Caco-2 (cell line): Measurements from ENCODE around the gene RXRA. TPM values are rescaled to one million over a fixed set of nuclear protein-coding genes. Genes with fewer than 3 reads are reported as not detected.
"Not testable (repeated sequence)": the region's sequence is repeated elsewhere in the genome, so short reads cannot be mapped to it uniquely, and the experiment has no call there.

Source experiments
- BruUV-seq: library from RNA; stranded (reverse); fragments of 400-500 nt; replicated peaks from 2 replicates; lab custom pipeline; 2021; lab: Mats Ljungman, UMichigan
- CTCF ChIA-PET: fragments of 300-600 bp; sonication (Branson Sonifier 250); formaldehyde crosslinking; loops from one replicate; lab custom pipeline; 2022; ENCODE audit warnings: antibody characterized with exemption; lab: Charles Lee
- POLR2A ChIA-PET: fragments of 300-600 bp; sonication (Branson Sonifier 250); formaldehyde crosslinking; loops from one replicate; lab custom pipeline; 2022; ENCODE audit warnings: antibody characterized with exemption; lab: Charles Lee
- DNase-seq, 2 experiments: peaks; one replicate each; pipeline versions ENCODE4 v3.0.0 to v3.0.0-alpha.2; 2020 to 2022
- H3K27me3 ChIP-seq: replicated peaks from 2 replicates; pipeline ENCODE4 v1.6.0; 2011; ENCODE audit warnings: low read length; ENCODE audit not compliant: control insufficient read depth, insufficient read depth
- H3K36me3 ChIP-seq: 2 replicates; pipeline ENCODE4 v1.5.1; 2011; ENCODE audit warnings: low read length; ENCODE audit not compliant: control insufficient read depth, insufficient read depth
- H3K4me1 ChIP-seq: fragments of 250-450 bp; sonication (Bioruptor Pico); 2 replicates; pipeline ENCODE4 v1.5.1; 2020; ENCODE audit warnings: mild to moderate bottlenecking
- H3K4me3 ChIP-seq: 2 replicates; pipeline ENCODE4 v1.5.1; 2011; ENCODE audit warnings: low read depth, mild to moderate bottlenecking, control low read depth, low read length
- H3K9me3 ChIP-seq: fragments of 250-450 bp; sonication (Bioruptor Pico); 2 replicates; pipeline ENCODE4 v1.5.1; 2020; ENCODE audit warnings: mild to moderate bottlenecking, moderate library complexity
- H3K27ac Mint-ChIP-seq: one replicate; pipeline ENCODE4 v1.8.0; 2022; ENCODE audit warnings: mixed read lengths; ENCODE audit not compliant: unreplicated experiment
- H3K27me3 Mint-ChIP-seq: one replicate; pipeline ENCODE4 v1.8.0; 2022; ENCODE audit warnings: mixed read lengths; ENCODE audit not compliant: insufficient read depth, unreplicated experiment
- H3K36me3 Mint-ChIP-seq: one replicate; pipeline ENCODE4 v1.8.0; 2022; ENCODE audit warnings: mild to moderate bottlenecking, mixed read lengths; ENCODE audit not compliant: insufficient read depth, unreplicated experiment
- H3K4me1 Mint-ChIP-seq: one replicate; pipeline ENCODE4 v1.8.0; 2022; ENCODE audit warnings: low read depth, mixed read lengths; ENCODE audit not compliant: unreplicated experiment
- H3K4me3 Mint-ChIP-seq: one replicate; pipeline ENCODE4 v1.8.0; 2022; ENCODE audit warnings: mild to moderate bottlenecking, moderate library complexity, mixed read lengths; ENCODE audit not compliant: unreplicated experiment
- H3K9me3 Mint-ChIP-seq: one replicate; pipeline ENCODE4 v1.8.0; 2022; ENCODE audit warnings: mixed read lengths; ENCODE audit not compliant: unreplicated experiment
- CTCF ChIP-seq, 2 experiments: fragments of 200-600 bp in 1 of 2; IDR thresholded peaks; 1 replicate in 1 of 2; 2 replicates in 1 of 2; pipeline versions ENCODE4 v1.5.1 to v1.8.0; 2011 to 2022; ENCODE audit warnings: antibody characterized with exemption in 1 of 2, control low read depth in 1 of 2, inconsistent platforms in 1 of 2, low read depth in 1 of 2, low read length in 1 of 2, mild to moderate bottlenecking in 1 of 2, moderate library complexity in 1 of 2; ENCODE audit not compliant: insufficient read depth in 1 of 2, severe bottlenecking in 1 of 2, unreplicated experiment in 1 of 2
- intact Hi-C: fragments of 100-400 bp; cut with micrococcal nuclease; formaldehyde crosslinking; loops from one replicate; pipeline ENCODE4 v1.10.0; 2022; ENCODE audit not compliant: unreplicated experiment
- total RNA-seq: library from RNA; stranded (reverse); gene quantifications from 2 replicates; pipeline ENCODE4 v1.2.3, GENCODE V29; 2022

RXRA gene
- total RNA-seq, 1 experiment from 2014 or later, result 69.1 TPM

- ChIA-PET CTCF (no interaction called here), POLR2A (no interaction called here)
- BruUV-seq, result no TSS peak
- Mint-ChIP-seq H3K4me1 (no peaks in the 10 kb centered on the region), H3K9me3 (peaks cover 16% of the 10 kb centered on the region), H3K36me3 (no peaks in the 10 kb centered on the region), H3K27ac (no peak overlapping the region), H3K4me3 (no peak overlapping the region), H3K27me3 (no peaks in the 10 kb centered on the region)
- DNase-seq, result no peak
- H3K27me3 ChIP-seq, result no peaks in the 10 kb centered on the region
- no peaks in the 10 kb centered on the region for H3K4me1 ChIP-seq
- TF ChIP-seq CTCF (IDR thresholded peaks at IDR 0.05; ENCODE audit: insufficient read depth in 1 of 2, low read depth in 1 of 2, low read length in 1 of 2, severe bottlenecking in 1 of 2, unreplicated experiment in 1 of 2), result no peak
- intact Hi-C loops, result no loop called here
- no peaks in the 10 kb centered on the region for H3K36me3 ChIP-seq
- no peak overlapping the region for H3K4me3 ChIP-seq
- H3K9me3 ChIP-seq, result peaks cover 10% of the 10 kb centered on the region; the same call in 1 of the 2 replicates
These were observed 18.3 kb upstream of the RXRA start for GRCh38 chr9:134307674-134308638.

GRCh38 chr9:134308639-134309220, 17.5 kb upstream of the RXRA start:
- DNase-seq, H3K4me3 ChIP-seq, H3K27me3 ChIP-seq, H3K9me3 ChIP-seq, H3K27me3 Mint-ChIP-seq, H3K4me1 ChIP-seq, intact Hi-C loops, H3K36me3 ChIP-seq, POLR2A ChIA-PET, CTCF ChIA-PET, H3K27ac Mint-ChIP-seq, H3K36me3 Mint-ChIP-seq, H3K4me1 Mint-ChIP-seq, BruUV-seq, H3K4me3 Mint-ChIP-seq: not testable (repeated sequence)
- peaks cover 18% of the 10 kb centered on the region for H3K9me3 Mint-ChIP-seq

- Mint-ChIP-seq H3K4me1 (no peaks in the 10 kb centered on the region), H3K4me3 (no peak overlapping the region), H3K27ac (no peak overlapping the region), H3K9me3 (peaks cover 18% of the 10 kb centered on the region), H3K27me3 (no peaks in the 10 kb centered on the region), H3K36me3 (peaks cover 5% of the 10 kb centered on the region)
- Histone ChIP-seq H3K4me3 (no peak overlapping the region), H3K9me3 (peaks cover 10% of the 10 kb centered on the region; the same call in 1 of the 2 replicates), H3K36me3 (no peaks in the 10 kb centered on the region), H3K4me1 (no peaks in the 10 kb centered on the region), H3K27me3 (no peaks in the 10 kb centered on the region)
- DNase-seq, result no peak
- ChIA-PET POLR2A (no interaction called here), CTCF (no interaction called here)
- BruUV-seq, result no TSS peak
- TF ChIP-seq CTCF (IDR thresholded peaks at IDR 0.05; ENCODE audit: insufficient read depth in 1 of 2, low read depth in 1 of 2, low read length in 1 of 2, severe bottlenecking in 1 of 2, unreplicated experiment in 1 of 2), result no peak
- intact Hi-C loops, result no loop called here
These were observed 12.8 kb upstream of the RXRA start for GRCh38 chr9:134313470-134313869.
